Measurements from ENCODE around the gene ACAP2.
"Not testable (repeated sequence)": the region's sequence is repeated elsewhere in the genome, so short reads cannot be mapped to it uniquely, and the experiment has no call there.

Gene ACAP2

GRCh38 chr3:195246581-195246995 lies 196.2 kb downstream of the ACAP2 start:
- DNase-seq (ENCODE audit: low spot score): no peak

- no peak for DNase-seq (ENCODE audit: low spot score)
Observed at GRCh38 chr3:195245531-195245951, 197.3 kb downstream of the ACAP2 start.

GRCh38 chr3:195241592-195242355 lies 201.0 kb downstream of the ACAP2 start:
- no peak for DNase-seq (ENCODE audit: low spot score)

DNA sequence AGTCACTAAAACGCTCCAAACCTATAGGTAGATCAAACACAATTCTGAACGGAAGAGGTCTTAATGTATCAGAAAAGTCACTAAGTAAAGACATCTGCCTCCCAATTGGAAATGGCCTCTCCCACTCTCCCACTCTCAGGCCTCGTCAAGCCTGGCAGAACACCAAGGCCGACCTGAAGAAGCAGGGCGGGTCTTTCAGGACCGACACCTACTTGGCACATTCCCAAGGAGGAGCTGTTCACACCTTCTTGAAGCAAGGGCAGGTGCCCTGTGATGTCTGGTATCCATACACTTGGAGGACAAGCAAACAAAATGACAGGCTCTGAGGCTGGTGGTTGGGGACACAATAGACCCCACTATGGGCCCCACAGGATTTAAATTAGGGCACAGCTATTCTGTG lies 201.9 kb downstream of the ACAP2 start:
- no peak for DNase-seq (ENCODE audit: low spot score)

- DNase-seq (ENCODE audit: low spot score): no peak
Observed at GRCh38 chr3:195240171-195240701, 202.6 kb downstream of the ACAP2 start.

GRCh38 chr3:195239121-195239520 lies 203.7 kb downstream of the ACAP2 start:
- DNase-seq (ENCODE audit: low spot score): no peak

GRCh38 chr3:195238586-195239118 lies 204.2 kb downstream of the ACAP2 start:
- no peak for DNase-seq (ENCODE audit: low spot score)

GRCh38 chr3:195238081-195238571 lies 204.7 kb downstream of the ACAP2 start:
- no peak for DNase-seq (ENCODE audit: low spot score)

GRCh38 chr3:195236801-195237570 lies 205.8 kb downstream of the ACAP2 start:
- DNase-seq (ENCODE audit: low spot score): no peak

DNA sequence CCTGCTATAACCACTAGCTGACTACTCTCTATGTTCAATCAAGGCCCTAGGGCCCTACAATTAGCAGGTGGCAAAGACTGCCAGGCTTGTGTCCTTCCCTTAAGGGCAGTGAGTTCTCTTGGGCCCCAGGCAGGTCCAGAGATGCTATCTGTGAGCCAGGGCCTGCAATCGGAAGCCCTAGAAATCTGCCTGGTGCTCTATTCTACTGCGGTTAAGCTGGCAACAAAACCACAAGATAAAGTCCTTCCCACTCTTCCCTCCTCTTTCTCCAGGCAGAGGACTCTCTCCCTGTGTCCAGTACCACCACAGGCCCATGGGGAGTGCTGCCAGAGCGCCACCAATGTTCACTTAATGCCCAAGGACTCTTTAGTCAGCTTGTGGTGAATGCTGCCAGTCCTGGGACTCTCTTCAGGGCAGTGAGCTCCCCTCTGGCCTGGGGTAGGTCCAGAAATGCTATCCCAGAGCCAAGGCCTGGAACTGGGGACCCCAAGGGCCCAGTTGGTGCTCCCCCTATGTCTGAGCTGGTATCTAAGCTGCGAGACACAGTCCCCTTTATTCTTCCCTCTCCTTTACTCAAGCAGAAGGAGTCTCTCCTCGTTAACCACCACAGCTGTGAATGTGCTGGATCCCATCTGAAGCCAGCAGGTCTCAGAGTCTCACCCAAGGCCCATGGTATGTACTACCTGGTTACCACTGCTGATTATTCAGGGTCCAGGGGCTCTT lies 206.6 kb downstream of the ACAP2 start:
- DNase-seq (ENCODE audit: low spot score): no peak

DNA sequence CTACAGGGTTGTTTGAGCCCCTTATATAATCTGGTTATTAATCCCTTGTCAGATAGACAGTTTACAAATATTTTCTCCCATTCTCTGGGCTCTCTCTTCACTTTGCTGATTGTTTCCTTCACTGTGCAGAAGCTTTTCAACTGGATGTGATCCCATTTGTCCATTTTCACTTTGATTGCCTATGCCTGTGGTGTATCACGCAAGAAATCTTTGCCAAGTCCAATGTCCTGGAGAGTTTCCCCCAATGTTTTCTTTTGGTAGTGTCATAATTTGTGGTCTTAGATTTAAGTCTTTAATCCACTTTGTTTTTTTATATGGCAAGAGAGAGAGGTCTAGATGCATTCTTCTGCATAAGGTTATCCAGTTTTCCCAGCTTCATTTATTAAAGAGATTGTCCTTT lies 212.6 kb downstream of the ACAP2 start:
- DNase-seq (ENCODE audit: low spot score): no peak

DNA sequence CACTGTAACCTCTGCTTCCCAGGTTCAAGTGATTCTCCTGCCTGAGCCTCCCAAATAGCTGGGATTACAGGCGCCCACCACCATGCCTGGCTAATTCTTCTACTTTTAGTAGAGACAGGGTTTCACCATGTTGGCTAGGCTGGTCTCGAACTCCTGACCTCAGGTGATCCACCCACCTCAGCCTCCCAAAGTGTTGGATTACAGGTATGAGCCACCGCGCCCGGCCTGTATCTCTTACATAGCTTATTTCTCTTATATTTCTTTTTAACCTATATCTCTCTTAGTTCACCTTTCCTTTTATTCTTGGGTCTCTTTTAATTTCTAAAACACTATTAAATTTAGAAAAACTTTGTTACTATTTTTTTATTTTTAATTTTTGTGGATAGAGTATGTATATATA lies 213.9 kb downstream of the ACAP2 start:
- not testable (repeated sequence) for DNase-seq (ENCODE audit: low spot score)

DNA sequence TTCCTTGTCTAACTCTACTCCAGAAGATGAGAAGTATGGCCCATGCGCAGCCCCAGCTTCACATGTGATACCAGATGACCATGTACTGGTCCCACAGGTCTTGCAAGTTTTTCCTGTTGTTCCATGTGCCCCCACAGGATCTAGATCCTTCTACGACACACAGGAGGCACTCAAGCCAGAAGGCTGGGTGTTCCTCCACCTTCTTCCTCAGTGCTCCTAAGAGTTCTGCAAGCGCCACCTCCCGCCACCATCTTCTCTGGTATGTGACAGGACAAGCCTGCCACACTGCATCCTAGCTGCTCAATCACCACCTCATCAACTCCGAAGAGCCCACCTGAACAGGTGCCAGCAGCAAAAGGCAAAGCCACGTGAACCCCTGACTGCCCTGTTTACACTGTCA lies 214.9 kb downstream of the ACAP2 start:
- DNase-seq (ENCODE audit: low spot score): no peak

- no peak for DNase-seq (ENCODE audit: low spot score)
Observed at GRCh38 chr3:195226900-195227447, 215.8 kb downstream of the ACAP2 start.

GRCh38 chr3:195226445-195226844 lies 216.4 kb downstream of the ACAP2 start:
- no peak for DNase-seq (ENCODE audit: low spot score)

- DNase-seq (ENCODE audit: low spot score): no peak
Observed at GRCh38 chr3:195224980-195225580, 217.7 kb downstream of the ACAP2 start.
